Stimulated activated CD4-positive, alpha-beta T cell treated with anti-CD3 and anti-CD28 coated beads, Interleukin-2, amount 100 ng/mL, for 48 hours (primary cell): ENCODE data around the gene EXOC3L1.

Experiments
- DNase-seq, 2 donors: peaks; one replicate each; pipeline ENCODE4 v3.0.0-alpha.2; 2020

The EXOC3L1 gene

GRCh38 chr16:67177743-67178699 is 11.9 kb downstream of the EXOC3L1 start:
- no peak for DNase-seq

- DNase-seq: no peak
Observed at GRCh38 chr16:67176662-67177061, 13.3 kb downstream of the EXOC3L1 start.

GRCh38 chr16:67174706-67175231 is 15.2 kb downstream of the EXOC3L1 start:
- DNase-seq: no peak

- DNase-seq: peak; percentile 40 to 51
Observed at GRCh38 chr16:67173808-67174705, 15.9 kb downstream of the EXOC3L1 start.

GRCh38 chr16:67173323-67173722 is 16.6 kb downstream of the EXOC3L1 start:
- DNase-seq: no peak

GRCh38 chr16:67170949-67171649 is 18.8 kb downstream of the EXOC3L1 start:
- no peak for DNase-seq

- DNase-seq: peak in 1 of 2 donors; percentile 48
Observed at GRCh38 chr16:67170168-67170948, 19.6 kb downstream of the EXOC3L1 start, which contains the start of gene NOL3. NOL3 (plus strand) TSS chr16:67170538.

- DNase-seq: no peak
Observed at GRCh38 chr16:67169642-67170167, 20.2 kb downstream of the EXOC3L1 start.

- DNase-seq: no peak
Observed at GRCh38 chr16:67169011-67169451, 20.9 kb downstream of the EXOC3L1 start.

- no peak for DNase-seq
Observed at GRCh38 chr16:67167588-67167987, 22.3 kb downstream of the EXOC3L1 start.

GRCh38 chr16:67166598-67167168 is 23.3 kb downstream of the EXOC3L1 start:
- DNase-seq: no peak

- no peak for DNase-seq
Observed at GRCh38 chr16:67166110-67166547, 23.8 kb downstream of the EXOC3L1 start.

GRCh38 chr16:67165121-67166078 is 24.5 kb downstream of the EXOC3L1 start:
- DNase-seq: no peak

GRCh38 chr16:67164599-67165061 is 25.3 kb downstream of the EXOC3L1 start, which contains the start of gene HSF4:
HSF4 (plus strand) TSS chr16:67164745; CDS start chr16:67164812, 67 bp downstream.
- DNase-seq: peak in 1 of 2 donors; percentile 32

- no peak for DNase-seq
Observed at GRCh38 chr16:67163999-67164558, 25.9 kb downstream of the EXOC3L1 start.

- peak in 1 of 2 donors; percentile 51 for DNase-seq
Observed at GRCh38 chr16:67163164-67163998, 26.6 kb downstream of the EXOC3L1 start.

- DNase-seq: no peak
Observed at GRCh38 chr16:67162506-67163163, 27.3 kb downstream of the EXOC3L1 start.
